Psoas muscle (tissue), 8 donors: ENCODE data around the gene SPAG16. TPM values are rescaled to one million over a fixed set of nuclear protein-coding genes. Genes with fewer than 3 reads are reported as not detected.

Experiments used
- ATAC-seq, 4 donors: fragments of 200-7000 bp; cut with Tn5 transposase; one replicate each; pipeline ENCODE4 v1.9.1; 2020; ENCODE audit warnings: moderate library complexity in 3 of 4, mild to moderate bottlenecking in 2 of 4
- DNase-seq, 2 donors: peaks; one replicate each; pipeline ENCODE4 v3.0.0-alpha.2; 2020
- H3K27ac ChIP-seq: fragments of 200-600 bp; one replicate; pipeline ENCODE4 v1.8.0; 2022
- H3K27me3 ChIP-seq, 3 donors: fragments of 200-600 bp in 1 of 3; one replicate each; pipeline versions ENCODE4 v1.6.1 to v1.8.0; 2013 to 2022; ENCODE audit warnings: low read length in 2 of 3, mild to moderate bottlenecking in 2 of 3, moderate library complexity in 1 of 3; ENCODE audit not compliant: insufficient read depth in 3 of 3
- H3K36me3 ChIP-seq, 2 donors: fragments of 200-600 bp in 1 of 2; one replicate each; pipeline versions ENCODE4 v1.6.1 to v1.8.0; 2013 to 2022; ENCODE audit warnings: low read depth in 1 of 2, mild to moderate bottlenecking in 1 of 2, moderate library complexity in 1 of 2; ENCODE audit not compliant: insufficient read depth in 1 of 2
- H3K4me1 ChIP-seq: fragments of 200-600 bp; one replicate; pipeline ENCODE4 v1.8.0; 2022
- H3K4me3 ChIP-seq: fragments of 200-600 bp; one replicate; pipeline ENCODE4 v1.8.0; 2022; ENCODE audit warnings: mild to moderate bottlenecking
- H3K9me3 ChIP-seq: fragments of 200-600 bp; one replicate; pipeline ENCODE4 v1.8.0; 2022
- CTCF ChIP-seq: fragments of 200-600 bp; IDR thresholded peaks from one replicate; pipeline ENCODE4 v1.8.0; 2022; ENCODE audit warnings: antibody characterized with exemption
- WGBS, 3 donors: extraction: QIAGEN DNeasy Blood & Tissue Kit; methylation state at CpG; one replicate each; pipeline versions ENCODE4 v1.1.6 to v1.1.7; 2013; 5-methylcytosine and 5-hydroxymethylcytosine counted together
- intact Hi-C, 2 donors: fragments of 100-400 bp; cut with DNase I; formaldehyde crosslinking; loops; one replicate each; pipeline versions ENCODE4 v1.11.0 to v1.14.2; 2022
- polyA plus RNA-seq, 3 donors: library from polyadenylated mRNA; stranded (reverse); fragments of 200-250 nt; gene quantifications; one replicate each; pipeline ENCODE4 v1.2.3, GENCODE V29; 2013
- total RNA-seq, 4 donors: library from RNA; stranded (reverse); fragmentation: NEBNext Ultra II Directional in 2 of 4; extraction: Animal tissue kit (Norgen Biotek cat#: 25700) in 2 of 4; gene quantifications; one replicate each; pipeline versions ENCODE4 v1.2.1 to v1.2.4, GENCODE V29; 2021 to 2023
- donor health status: healthy with polysubstance abuse.
- donor health status: DM: no; HTN: no; CAD: no; lungs with moderate emphysema.
- donor health status: Bipolar disorder and iron deficiency.
- donor health status: healthy.
- donor health status: DM: yes; HTN: yes; CAD: no.
- donor health status: DM: no; HTN: no; CAD: no.
- donor health status: DM: no; HTN: no; CAD: no.
- donor health status: DM: yes; HTN: yes; CAD: no.

Gene SPAG16
- total and polyA plus RNA-seq, 7 donors, result 1.6 to 8.7 (median 4.3) TPM

- no peak for TF ChIP-seq CTCF
- Histone ChIP-seq H3K4me1 (no peaks in the 10 kb centered on the region), H3K27me3 (no peaks in the 10 kb centered on the region), H3K36me3 (no peaks in the 10 kb centered on the region), H3K27ac (no peak overlapping the region), H3K9me3 (no peaks in the 10 kb centered on the region), H3K4me3 (no peak overlapping the region)
- 36 to 52% (median 42%) methylated on average over 2 of the region's 2 CpGs for WGBS, 3 donors
- DNase-seq (no peak), ATAC-seq (no peak)
- intact Hi-C loops, result no loop called here
These were observed 46.5 kb upstream of the SPAG16 start for GRCh38 chr2:213237787-213238186.

GRCh38 chr2:213238753-213239495 lies 45.3 kb upstream of the SPAG16 start:
- no peaks in the 10 kb centered on the region for H3K27me3 ChIP-seq
- H3K27ac ChIP-seq, result no peak overlapping the region
- no peak for ATAC-seq
- H3K36me3 ChIP-seq, result no peaks in the 10 kb centered on the region
- no peaks in the 10 kb centered on the region for H3K9me3 ChIP-seq
- no peaks in the 10 kb centered on the region for H3K4me1 ChIP-seq
- 25 to 31% (median 27%) methylated on average over 3 of the region's 3 CpGs for WGBS, 3 donors
- TF ChIP-seq CTCF, result no peak
- no peak overlapping the region for H3K4me3 ChIP-seq
- intact Hi-C loops, result no loop called here
- no peak for DNase-seq

- Histone ChIP-seq H3K4me1 (no peaks in the 10 kb centered on the region), H3K4me3 (no peak overlapping the region), H3K27ac (no peak overlapping the region), H3K9me3 (no peaks in the 10 kb centered on the region), H3K36me3 (no peaks in the 10 kb centered on the region), H3K27me3 (no peaks in the 10 kb centered on the region)
- 96 to 98% (median 97%) methylated on average over 6 of the region's 6 CpGs for WGBS, 3 donors
- TF ChIP-seq CTCF, result no peak
- intact Hi-C loops, result no loop called here
- ATAC-seq (no peak), DNase-seq (no peak)
These were observed 42.4 kb upstream of the SPAG16 start for GRCh38 chr2:213241817-213242216.

- Histone ChIP-seq H3K27me3 (no peaks in the 10 kb centered on the region), H3K27ac (no peak overlapping the region), H3K9me3 (no peaks in the 10 kb centered on the region), H3K36me3 (no peaks in the 10 kb centered on the region), H3K4me1 (no peaks in the 10 kb centered on the region), H3K4me3 (no peak overlapping the region)
- ATAC-seq, result no peak
- DNase-seq, result no peak
- TF ChIP-seq CTCF, result no peak
- intact Hi-C loops, result no loop called here
- 95 to 100% (median 98%) methylated on average over 1 of the region's 1 CpG for WGBS, 3 donors
These were observed 41.6 kb upstream of the SPAG16 start for GRCh38 chr2:213242653-213243052.
